Left renal pelvis (tissue), 4 donors: ENCODE data around the gene RMC1. TPM values are rescaled to one million over a fixed set of nuclear protein-coding genes. Genes with fewer than 3 reads are reported as not detected.

Source experiments
- DNase-seq, 4 donors: peaks; one replicate each; pipeline ENCODE4 v3.0.0-alpha.2; 2013; ENCODE audit warnings: low read depth in 4 of 4, low spot score in 3 of 4
- polyA plus RNA-seq, 4 donors: library from polyadenylated mRNA; unstranded; fragments of 120-200 nt; gene quantifications; one replicate each; pipeline ENCODE4 v1.2.1, GENCODE V29; 2013; ENCODE audit not compliant: insufficient read length in 4 of 4

Gene RMC1
- polyA plus RNA-seq, 4 donors, result 14.9 to 29.9 (median 26.4) TPM

- no peak for DNase-seq
Measured at GRCh38 chr18:23580677-23581367, 77.5 kb downstream of the RMC1 start.

Other genes starting within 250 kb of the RMC1 start
- gene RIOK3, start 50.2 kb upstream of the RMC1 start, polyA plus RNA-seq, result 10 to 100 TPM; 66.7 to 86.8 (median 77.9) TPM
- gene NPC1, start 83.0 kb downstream of the RMC1 start, polyA plus RNA-seq, result 10 to 100 TPM; 17.4 to 26.7 (median 20.9) TPM
- 1 to 10 TPM in 3 of 4 donors, under 1 TPM in 1; 0.96 to 2.9 (median 1.0) TPM for gene ANKRD29, start 159.4 kb downstream of the RMC1 start, polyA plus RNA-seq
- 1 to 10 TPM; 1.5 to 3.1 (median 2.5) TPM for gene LAMA3, start 185.9 kb downstream of the RMC1 start, polyA plus RNA-seq